GM12878 (cell line): ENCODE measurements around the gene SLC6A16. TPM values are rescaled to one million over a fixed set of nuclear protein-coding genes. Genes with fewer than 3 reads are reported as not detected.
A peak's percentile ranks its signal among the peaks of the same experiment; 100 is the strongest.

ENCODE experiments used
- ATAC-seq: fragments of 200-7000 bp; cut with Tn5 transposase; 3 replicates; pipeline ENCODE4 v1.9.1; 2020; ENCODE audit warnings: mild to moderate bottlenecking, moderate library complexity
- BruUV-seq: library from RNA; stranded (reverse); fragments of 400-500 nt; replicated peaks from 2 replicates; lab custom pipeline; 2021; lab: Mats Ljungman, UMichigan
- CTCF ChIA-PET: fragments of 300-600 bp; sonication (Branson Sonifier 250); formaldehyde crosslinking; extraction: SDS; loops from one replicate; lab custom pipeline; 2021; ENCODE audit warnings: inconsistent platforms; lab: Yijun Ruan, JAX
- POLR2A ChIA-PET: fragments of 350-600 bp; formaldehyde crosslinking; extraction: SDS; loops from one replicate; lab custom pipeline; 2021; ENCODE audit warnings: inconsistent platforms; lab: Charles Lee
- RAD21 ChIA-PET: fragments of 300-600 bp; sonication (Branson Sonifier 250); formaldehyde crosslinking; loops from one replicate; lab custom pipeline; 2023; ENCODE audit warnings: antibody characterized with exemption; ENCODE audit not compliant: unreplicated experiment; lab: Charles Lee
- SMC1A ChIA-PET: fragments of 300-600 bp; sonication (Branson Sonifier 250); formaldehyde crosslinking; loops from one replicate; lab custom pipeline; 2023; ENCODE audit not compliant: unreplicated experiment, uncharacterized antibody; lab: Charles Lee
- DNase-seq: peaks from one replicate; pipeline ENCODE4 v3.0.0-alpha.2; 2011; ENCODE audit warnings: low read depth, low spot score
- FAIRE-seq: peaks from 3 replicates; lab custom pipeline; 2011; peaks lifted over from hg19 to GRCh38; lab: Jason Lieb, UNC
- H2AFZ ChIP-seq: 2 replicates; pipeline ENCODE4 v1.6.0; 2011; ENCODE audit warnings: low read depth, low read length, control low read depth; ENCODE audit not compliant: control insufficient read depth
- H3K27ac ChIP-seq: 2 replicates; pipeline ENCODE4 v1.5.1; 2011; ENCODE audit warnings: control low read depth; ENCODE audit not compliant: control insufficient read depth, insufficient read depth
- H3K27me3 ChIP-seq, 2 experiments: replicated peaks in 1 of 2; 2 replicates each; pipeline versions ENCODE4 v1.6.0 to v1.6.1; 2011; ENCODE audit warnings: low read length in 1 of 2; ENCODE audit not compliant: control insufficient read depth in 2 of 2, insufficient read depth in 2 of 2
- H3K36me3 ChIP-seq, 2 experiments: 2 replicates each; pipeline ENCODE4 v1.5.1; 2011; ENCODE audit warnings: low read length in 1 of 2; ENCODE audit not compliant: control insufficient read depth in 2 of 2, insufficient read depth in 2 of 2
- H3K4me1 ChIP-seq: 2 replicates; pipeline ENCODE4 v1.6.1; 2011; ENCODE audit warnings: mild to moderate bottlenecking, low read length, moderate library complexity, mixed read lengths; ENCODE audit not compliant: control insufficient read depth, insufficient read depth
- H3K4me2 ChIP-seq: 2 replicates; pipeline ENCODE4 v1.6.0; 2011; ENCODE audit warnings: control low read depth; ENCODE audit not compliant: control insufficient read depth, insufficient read depth
- H3K4me3 ChIP-seq: fragments of 200-600 bp; sonication (generic); 2 replicates; pipeline ENCODE4 v1.5.1; 2016
- H3K79me2 ChIP-seq: 2 replicates; pipeline ENCODE4 v1.6.0; 2011; ENCODE audit warnings: low read length; ENCODE audit not compliant: control insufficient read depth, insufficient read depth
- H3K9ac ChIP-seq: 2 replicates; pipeline ENCODE4 v1.8.0; 2011; ENCODE audit warnings: low read length, control low read depth, mixed read lengths; ENCODE audit not compliant: control insufficient read depth, insufficient read depth
- H3K9me3 ChIP-seq: replicated peaks from 3 replicates; pipeline ENCODE4 v1.5.1; 2011; ENCODE audit warnings: mild to moderate bottlenecking, low read length; ENCODE audit not compliant: control insufficient read depth, insufficient read depth
- H4K20me1 ChIP-seq: 2 replicates; pipeline ENCODE4 v1.6.0; 2011; ENCODE audit not compliant: control insufficient read depth, insufficient read depth
- CBX5 ChIP-seq: sonication (generic); IDR thresholded peaks from 2 replicates; pipeline ENCODE4 v1.6.1; 2016; ENCODE audit warnings: low read depth, moderate library complexity, mild to moderate bottlenecking, inconsistent platforms
- KAT2A ChIP-seq: conservative IDR thresholded peaks from 2 replicates; pipeline ENCODE4 v1.6.1; 2011; ENCODE audit warnings: low read depth, low read length; ENCODE audit not compliant: control insufficient read depth
- LARP7 ChIP-seq: fragments of 450-650 bp; IDR thresholded peaks from 2 replicates; pipeline ENCODE4 v1.6.1; 2017; ENCODE audit warnings: mild to moderate bottlenecking
- TARDBP ChIP-seq: IDR thresholded peaks from 2 replicates; pipeline ENCODE4 v1.6.1; 2016; ENCODE audit warnings: borderline replicate concordance
- TCF12 ChIP-seq: IDR thresholded peaks from 2 replicates; pipeline ENCODE4 v1.6.1; 2011; ENCODE audit warnings: low read depth, mild to moderate bottlenecking, low read length
- WGBS: methylation state at CpG from one replicate; pipeline ENCODE4 v1.1.6; 2016; ENCODE audit warnings: low lambda C conversion rate; ENCODE audit not compliant: insufficient replicate concordance, insufficient coverage; ENCODE audit errors: missing lambda C conversion rate; 5-methylcytosine and 5-hydroxymethylcytosine counted together
- in situ Hi-C: fragments of 300-500 bp; cut with MboI; formaldehyde crosslinking; loops from 9 replicates; pipeline ENCODE4 v1.14.3; 2018; ENCODE audit warnings: mixed read lengths
- intact Hi-C: fragments of 100-400 bp; cut with micrococcal nuclease; formaldehyde crosslinking; loops from one replicate; pipeline ENCODE4 v1.14.2; 2022; ENCODE audit not compliant: unreplicated experiment
- polyA plus RNA-seq, 11 experiments: library from polyadenylated mRNA; depleted of rRNA in 4 of 11; unstranded in 6 of 11; stranded (reverse) in 5 of 11; fragments of >200 nt; fragmentation: Nextera tagmentation in 4 of 11; fragmentation: Illumina TruSeq in 1 of 11; extraction: Ambion mirVana in 4 of 11; extraction: Trizol in 1 of 11; gene quantifications; 1 replicate in 1 of 11; 2 replicates in 10 of 11; pipeline versions ENCODE4 v1.2.1 to v1.2.3, GENCODE V29; 2011 to 2016; ENCODE audit warnings: inconsistent platforms in 2 of 11, missing spikeins in 2 of 11, low read depth in 1 of 11
- total RNA-seq, 4 experiments: library from RNA; depleted of rRNA in 3 of 4; stranded (reverse); fragments of >200 nt in 3 of 4; fragmentation: Illumina TruSeq in 1 of 4; extraction: Trizol in 1 of 4; gene quantifications; 2 replicates each; pipeline versions ENCODE4 v1.2.1 to v1.2.3, GENCODE V29; 2013 to 2021
- TF ChIP-seq, protein P1 (sequence below): fragments of 450-650 bp; conservative IDR thresholded peaks from 2 replicates; pipeline ENCODE4 v1.6.1; 2017; ENCODE audit warnings: mild to moderate bottlenecking, moderate library complexity

Gene SLC6A16
- total and polyA plus RNA-seq, 10 of the 15 experiments (the other 5 are each of a cell fraction or from before 2014, with no cell fraction given), result 0.23 to 3.2 (median 0.54) TPM

DNA sequence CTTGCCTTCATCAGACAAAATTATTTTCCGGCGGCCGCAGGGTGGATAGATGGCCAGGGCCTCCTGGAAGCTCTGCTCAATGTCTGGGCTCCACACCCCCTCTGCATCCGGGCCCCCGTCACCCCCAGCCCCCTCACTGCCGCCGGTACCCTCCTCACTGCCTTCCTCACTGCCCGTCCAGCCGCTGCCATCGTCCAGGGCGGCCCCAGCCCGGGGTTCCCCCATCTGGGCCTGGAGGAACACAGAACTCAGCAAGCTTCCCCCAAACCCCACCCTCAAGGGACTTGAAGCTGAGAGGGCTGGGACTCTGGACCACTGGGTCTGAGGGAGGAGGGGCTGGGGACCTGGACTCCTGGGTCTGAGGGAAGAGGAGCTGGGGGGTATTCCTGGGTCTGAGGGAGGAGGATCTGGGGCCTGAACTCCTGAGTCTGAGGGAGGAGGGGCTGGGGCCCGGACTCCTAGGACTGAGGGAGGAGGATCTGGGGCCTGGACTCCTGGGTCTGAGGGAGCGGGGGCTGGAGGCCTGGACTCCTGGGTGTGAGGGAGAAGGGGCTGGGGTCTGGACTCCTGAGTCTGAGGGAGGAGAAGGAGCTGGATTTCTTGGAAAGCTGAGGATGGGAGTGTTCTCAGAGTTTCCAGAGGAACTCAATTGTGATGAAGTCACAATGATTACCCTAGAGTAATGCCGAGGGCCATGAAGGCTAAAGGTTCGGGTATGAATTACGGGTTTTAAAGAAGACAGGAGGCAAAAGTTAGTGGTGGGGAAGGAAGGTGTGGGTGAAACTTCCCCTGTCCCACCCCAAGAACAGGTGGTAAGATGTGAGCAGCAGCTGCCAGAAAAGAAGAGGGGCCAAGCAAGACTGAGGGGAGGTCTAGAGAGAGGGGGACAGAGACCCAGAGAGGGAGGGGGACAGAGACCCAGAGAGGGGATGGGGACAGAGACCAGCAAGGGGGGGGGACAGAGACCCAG, 35.1 kb upstream of the SLC6A16 start:
- no peak for FAIRE-seq
- TF ChIP-seq TARDBP (no peak), KAT2A (no peak), CBX5 (no peak), LARP7 (no peak), TCF12 (0 out of 2 replicates have a peak, but pooled peaks have one; percentile 4)
- TF ChIP-seq, protein P1, sequence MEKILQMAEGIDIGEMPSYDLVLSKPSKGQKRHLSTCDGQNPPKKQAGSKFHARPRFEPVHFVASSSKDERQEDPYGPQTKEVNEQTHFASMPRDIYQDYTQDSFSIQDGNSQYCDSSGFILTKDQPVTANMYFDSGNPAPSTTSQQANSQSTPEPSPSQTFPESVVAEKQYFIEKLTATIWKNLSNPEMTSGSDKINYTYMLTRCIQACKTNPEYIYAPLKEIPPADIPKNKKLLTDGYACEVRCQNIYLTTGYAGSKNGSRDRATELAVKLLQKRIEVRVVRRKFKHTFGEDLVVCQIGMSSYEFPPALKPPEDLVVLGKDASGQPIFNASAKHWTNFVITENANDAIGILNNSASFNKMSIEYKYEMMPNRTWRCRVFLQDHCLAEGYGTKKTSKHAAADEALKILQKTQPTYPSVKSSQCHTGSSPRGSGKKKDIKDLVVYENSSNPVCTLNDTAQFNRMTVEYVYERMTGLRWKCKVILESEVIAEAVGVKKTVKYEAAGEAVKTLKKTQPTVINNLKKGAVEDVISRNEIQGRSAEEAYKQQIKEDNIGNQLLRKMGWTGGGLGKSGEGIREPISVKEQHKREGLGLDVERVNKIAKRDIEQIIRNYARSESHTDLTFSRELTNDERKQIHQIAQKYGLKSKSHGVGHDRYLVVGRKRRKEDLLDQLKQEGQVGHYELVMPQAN, result no peak

More for the DNA sequence above, 35.1 kb upstream of the SLC6A16 start:
- H3K36me3 ChIP-seq, result no peaks in the 10 kb centered on the region
- H2AFZ ChIP-seq, result no peak overlapping the region
- no peaks in the 10 kb centered on the region for H4K20me1 ChIP-seq
- H3K79me2 ChIP-seq, result no peaks in the 10 kb centered on the region
- WGBS, result 24% methylated on average over 13 of the region's 17 CpGs
- H3K9ac ChIP-seq, result no peak overlapping the region
- H3K4me3 ChIP-seq, result no peak overlapping the region
- peaks cover 12 to 17% of the 10 kb centered on the region in 2 experiments; a peak in 3 of 4 replicates for H3K27me3 ChIP-seq
- ChIA-PET SMC1A (interaction anchor here (0.8 kb wide), 1 partner anchor 9 kb away, joined by 3 read pairs; no protein-coding TSS in a partner anchor), POLR2A (interaction anchor here (0.5 to 0.7 kb wide), 4 partner anchors 20 to 99 kb away, joined by 3 to 6 read pairs (median 4); no protein-coding TSS in a partner anchor), RAD21 (interaction anchor here (0.6 to 1.1 kb wide), 2 partner anchors 34 to 572 kb away, joined by 3 to 6 read pairs; no protein-coding TSS in a partner anchor), CTCF (interaction anchor here (0.6 to 0.7 kb wide), 3 partner anchors 57 to 487 kb away, joined by 3 to 4 read pairs (median 3); no protein-coding TSS in a partner anchor)
- peaks cover 7% of the 10 kb centered on the region for H3K4me1 ChIP-seq
- no peak overlapping the region for H3K4me2 ChIP-seq
- ATAC-seq (no peak), DNase-seq (no peak)
- no TSS peak for BruUV-seq
- intact Hi-C loops, result no loop called here
- no peak overlapping the region for H3K27ac ChIP-seq
- no peaks in the 10 kb centered on the region; the same call in 2 of the 3 replicates for H3K9me3 ChIP-seq
- in situ Hi-C loops, result no loop called here
